ENCODE measurements around the gene TTC29.
"Not testable (repeated sequence)": the region's sequence is repeated elsewhere in the genome, so short reads cannot be mapped to it uniquely, and the experiment has no call there.

The TTC29 gene

GRCh38 chr4:146855761-146856160 is 89.9 kb downstream of the TTC29 start:
- DNase-seq: no peak

GRCh38 chr4:146852360-146852759 is 93.3 kb downstream of the TTC29 start:
- DNase-seq: no peak

GRCh38 chr4:146847345-146847744 is 98.3 kb downstream of the TTC29 start:
- no peak for DNase-seq

GRCh38 chr4:146846882-146847281 is 98.8 kb downstream of the TTC29 start:
- DNase-seq: no peak

- no peak for DNase-seq
Observed at GRCh38 chr4:146844761-146845160, 100.9 kb downstream of the TTC29 start.

- DNase-seq: no peak
Observed at GRCh38 chr4:146842876-146843275, 102.8 kb downstream of the TTC29 start.

GRCh38 chr4:146840731-146841130 is 104.9 kb downstream of the TTC29 start:
- no peak for DNase-seq

- DNase-seq: no peak
Observed at GRCh38 chr4:146835096-146835495, 110.6 kb downstream of the TTC29 start.

- no peak for DNase-seq
Observed at GRCh38 chr4:146834263-146835034, 111.2 kb downstream of the TTC29 start.

- no peak for DNase-seq
Observed at GRCh38 chr4:146833530-146833929, 112.1 kb downstream of the TTC29 start.

GRCh38 chr4:146822980-146823379 is 122.7 kb downstream of the TTC29 start:
- DNase-seq: not testable (repeated sequence)

GRCh38 chr4:146814750-146815149 is 130.9 kb downstream of the TTC29 start:
- DNase-seq: no peak

GRCh38 chr4:146795711-146796110 is 150.0 kb downstream of the TTC29 start:
- no peak for DNase-seq

- no peak for DNase-seq
Observed at GRCh38 chr4:146793727-146794126, 151.9 kb downstream of the TTC29 start.

GRCh38 chr4:146791439-146791838 is 154.2 kb downstream of the TTC29 start:
- DNase-seq: no peak

GRCh38 chr4:146790515-146790914 is 155.1 kb downstream of the TTC29 start:
- no peak for DNase-seq

GRCh38 chr4:146787731-146788130 is 157.9 kb downstream of the TTC29 start:
- DNase-seq: no peak

- no peak for DNase-seq
Observed at GRCh38 chr4:146776691-146777090, 169.0 kb downstream of the TTC29 start.

- DNase-seq: no peak
Observed at GRCh38 chr4:146763560-146763959, 182.1 kb downstream of the TTC29 start.

GRCh38 chr4:146762016-146762415 is 183.6 kb downstream of the TTC29 start:
- no peak for DNase-seq

- DNase-seq: no peak
Observed at GRCh38 chr4:146742416-146742815, 203.2 kb downstream of the TTC29 start.

- DNase-seq: no peak
Observed at GRCh38 chr4:146739182-146739581, 206.5 kb downstream of the TTC29 start.

- DNase-seq: not testable (repeated sequence)
Observed at GRCh38 chr4:146723519-146723918, 222.1 kb downstream of the TTC29 start.

- DNase-seq: no peak
Observed at GRCh38 chr4:146709956-146710355, 235.7 kb downstream of the TTC29 start.

GRCh38 chr4:146699910-146700309 is 245.8 kb downstream of the TTC29 start:
- DNase-seq: no peak

Measured in DMS79 treated with DMSO at 0.1 percent for 48 hours (cell line).